K562 (cell line): ENCODE data around the gene CMSS1. TPM values are rescaled to one million over a fixed set of nuclear protein-coding genes. Genes with fewer than 3 reads are reported as not detected.

Experiments used
- ATAC-seq: fragments of 200-7000 bp; cut with Tn5 transposase; 3 replicates; pipeline ENCODE4 v1.9.1; 2020; ENCODE audit warnings: moderate library complexity
- BruUV-seq: library from RNA; stranded (reverse); fragments of 400-500 nt; replicated peaks from 2 replicates; lab custom pipeline; 2021; lab: Mats Ljungman, UMichigan
- CTCF ChIA-PET: fragments of 300-600 bp; formaldehyde crosslinking; extraction: SDS; loops from one replicate; lab custom pipeline; 2021; ENCODE audit warnings: low intra/inter-chr PET ratio; lab: Yijun Ruan, JAX
- POLR2A ChIA-PET: fragments of 300-600, 350-650 bp; sonication (Branson Sonifier 250); formaldehyde crosslinking; extraction: SDS; loops from one replicate; lab custom pipeline; 2021; ENCODE audit warnings: antibody characterized with exemption, inconsistent platforms; lab: Yijun Ruan, JAX
- DNase-seq, 4 experiments: peaks; one replicate each; pipeline versions ENCODE4 v3.0.0 to v3.0.0-alpha.2; 2011 to 2018; ENCODE audit warnings: low spot score in 3 of 4, mixed read lengths in 3 of 4; ENCODE audit errors: extremely low read depth in 1 of 4
- FAIRE-seq: peaks from 2 replicates; lab custom pipeline; 2011; peaks lifted over from hg19 to GRCh38; lab: Jason Lieb, UNC
- H2AFZ ChIP-seq: 2 replicates; pipeline ENCODE4 v1.6.0; 2011; ENCODE audit warnings: low read depth, low read length, control low read depth, inconsistent platforms
- H3K27ac ChIP-seq: fragments of 200-600 bp; 3 replicates; pipeline ENCODE4 v1.8.0; 2011; ENCODE audit warnings: low read depth, mild to moderate bottlenecking, control low read depth, inconsistent platforms, low read length, moderate library complexity, mixed read lengths; ENCODE audit errors: extremely low read depth
- H3K27me3 ChIP-seq, 2 experiments: fragments of 300-600 bp in 1 of 2; 2 replicates in 1 of 2; 3 replicates in 1 of 2; pipeline versions ENCODE4 v1.6.0 to v1.8.0; 2011; ENCODE audit warnings: inconsistent platforms in 2 of 2, low read length in 2 of 2, mild to moderate bottlenecking in 1 of 2, mixed read lengths in 1 of 2, moderate library complexity in 1 of 2; ENCODE audit not compliant: control insufficient read depth in 2 of 2, insufficient read depth in 2 of 2
- H3K36me3 ChIP-seq: fragments of 300-600 bp; 3 replicates; pipeline ENCODE4 v1.8.0; 2011; ENCODE audit warnings: mild to moderate bottlenecking, low read length, inconsistent platforms; ENCODE audit not compliant: control insufficient read depth, insufficient read depth
- H3K4me1 ChIP-seq, 2 experiments: fragments of 200-600 bp in 1 of 2; replicated peaks in 1 of 2; 2 replicates in 1 of 2; 3 replicates in 1 of 2; pipeline versions ENCODE4 v1.5.1 to v1.8.0; 2011; ENCODE audit warnings: inconsistent platforms in 2 of 2, low read length in 2 of 2, mild to moderate bottlenecking in 1 of 2, mixed read lengths in 1 of 2, moderate library complexity in 1 of 2; ENCODE audit not compliant: control insufficient read depth in 2 of 2, insufficient read depth in 2 of 2
- H3K4me2 ChIP-seq: 2 replicates; pipeline ENCODE4 v1.6.1; 2011; ENCODE audit warnings: low read length, control low read depth, inconsistent platforms, mixed read lengths; ENCODE audit not compliant: insufficient read depth
- H3K4me3 ChIP-seq: fragments of 200-600 bp; sonication (generic), shearing (Covaris generic); 2 replicates; pipeline ENCODE4 v1.5.1; 2016; ENCODE audit warnings: control low read depth, inconsistent platforms
- H3K79me2 ChIP-seq: fragments of 200-600 bp; 3 replicates; pipeline ENCODE4 v1.8.0; 2011; ENCODE audit warnings: low read length, inconsistent platforms; ENCODE audit not compliant: control insufficient read depth, insufficient read depth
- H3K9ac ChIP-seq, 2 experiments: 2 replicates each; pipeline versions ENCODE4 v1.6.0 to v1.6.1; 2011; ENCODE audit warnings: low read depth in 2 of 2, low read length in 2 of 2, control low read depth in 1 of 2, inconsistent platforms in 1 of 2, mild to moderate bottlenecking in 1 of 2, mixed read lengths in 1 of 2; ENCODE audit not compliant: insufficient read depth in 1 of 2
- H3K9me1 ChIP-seq: one replicate; pipeline ENCODE4 v1.6.0; 2011; ENCODE audit warnings: inconsistent platforms, mild to moderate bottlenecking, low read length, moderate library complexity; ENCODE audit not compliant: control insufficient read depth, insufficient read depth
- H3K9me3 ChIP-seq: replicated peaks from 2 replicates; pipeline ENCODE4 v1.5.1; 2011; ENCODE audit warnings: low read depth, low read length, inconsistent platforms; ENCODE audit not compliant: control insufficient read depth, insufficient read depth
- H4K20me1 ChIP-seq: replicated peaks from 2 replicates; pipeline ENCODE4 v1.6.1; 2011; ENCODE audit warnings: low read length, inconsistent platforms, mixed read lengths; ENCODE audit not compliant: control insufficient read depth, insufficient read depth
- ATF1 ChIP-seq, 2 experiments: fragments of 450-650 bp in 1 of 2; IDR thresholded peaks; 2 replicates each; pipeline ENCODE4 v1.6.1; 2016; ENCODE audit warnings: missing compliant biosample characterization in 1 of 2, missing genetic modification characterization in 1 of 2
- BACH1 ChIP-seq: fragments of 200-800 bp; sonication (Bioruptor generic); IDR thresholded peaks from 2 replicates; pipeline ENCODE4 v1.6.1; 2016; ENCODE audit warnings: missing genetic modification characterization, missing compliant biosample characterization
- DACH1 ChIP-seq: fragments of 450-650 bp; IDR thresholded peaks from 2 replicates; pipeline ENCODE4 v1.6.1; 2018; ENCODE audit not compliant: partially characterized antibody
- FOXK1 ChIP-seq: sonication (generic); formaldehyde crosslinking; IDR thresholded peaks from 2 replicates; pipeline ENCODE4 v1.8.0; 2022; ENCODE audit warnings: missing genetic modification reagents, mild to moderate bottlenecking, borderline replicate concordance
- HNRNPH1 ChIP-seq: fragments of 200-400 bp; formaldehyde crosslinking; optimal IDR thresholded peaks from 2 replicates; pipeline ENCODE3; 2017; ENCODE audit warnings: low read depth, mild to moderate bottlenecking, low read length, moderate library complexity
- IRF2 ChIP-seq: sonication (generic); formaldehyde crosslinking; IDR thresholded peaks from 2 replicates; pipeline ENCODE4 v1.8.1; 2022; ENCODE audit warnings: mild to moderate bottlenecking, missing genetic modification reagents
- MAFF ChIP-seq: IDR thresholded peaks from 2 replicates; pipeline ENCODE4 v1.6.1; 2012; ENCODE audit warnings: low read length, improper control_type of control experiment
- MAFG ChIP-seq: fragments of 450-650 bp; conservative IDR thresholded peaks from 2 replicates; pipeline ENCODE4 v1.6.1; 2016; ENCODE audit warnings: missing genetic modification characterization, missing compliant biosample characterization
- MBD1 ChIP-seq: fragments of 250-450 bp; sonication (Bioruptor Pico); IDR thresholded peaks from 2 replicates; pipeline ENCODE4 v1.8.0; 2022; ENCODE audit warnings: inconsistent platforms
- MNT ChIP-seq, 2 experiments: fragments of 450-650 bp; conservative IDR thresholded peaks; 2 replicates each; pipeline ENCODE4 v1.6.1; 2017; ENCODE audit warnings: mild to moderate bottlenecking in 2 of 2, moderate library complexity in 2 of 2
- PRDM10 ChIP-seq: fragments of 450-650 bp; IDR thresholded peaks from 2 replicates; pipeline ENCODE4 v1.6.1; 2018; ENCODE audit not compliant: partially characterized antibody
- SNIP1 ChIP-seq: fragments of 450-650 bp; IDR thresholded peaks from 2 replicates; pipeline ENCODE4 v1.7.1; 2017; ENCODE audit warnings: low read depth, mild to moderate bottlenecking
- TARDBP ChIP-seq: fragments of 450-650 bp; IDR thresholded peaks from 2 replicates; pipeline ENCODE4 v1.6.1; 2016
- ZNF384 ChIP-seq: IDR thresholded peaks from 2 replicates; pipeline ENCODE4 v1.6.1; 2012; ENCODE audit warnings: low read depth, low read length, improper control_type of control experiment
- whole genome bisulfite sequencing: fragments of 100-300 bp; shearing (Covaris generic); methylation state at CpG from one replicate; pipeline ENCODE4 v1.1.6; 2016; ENCODE audit warnings: low coverage, mixed read lengths; ENCODE audit not compliant: insufficient coverage; ENCODE audit errors: missing lambda C conversion rate; 5-methylcytosine and 5-hydroxymethylcytosine counted together
- in situ Hi-C: fragments of 300-500 bp; cut with MboI; formaldehyde crosslinking; loops from 4 replicates; pipeline ENCODE4 v1.15.0; 2018; ENCODE audit warnings: inconsistent platforms, mixed read lengths
- intact Hi-C: fragments of 100-400 bp; cut with micrococcal nuclease; formaldehyde crosslinking; loops from 2 replicates; pipeline ENCODE4 v1.14.2; 2022
- polyA plus RNA-seq, 8 experiments: library from polyadenylated mRNA; depleted of rRNA in 4 of 8; stranded (reverse) in 5 of 8; unstranded in 3 of 8; fragments of >200 nt; fragmentation: Nextera tagmentation in 2 of 8; fragmentation: Illumina TruSeq in 1 of 8; extraction: Ambion mirVana in 2 of 8; extraction: Trizol in 1 of 8; gene quantifications; 2 replicates each; pipeline versions ENCODE4 v1.2.1 to v1.2.3, GENCODE V29; 2011 to 2014; ENCODE audit warnings: inconsistent platforms in 1 of 8, missing spikeins in 1 of 8
- total RNA-seq, 7 experiments: library from RNA; depleted of rRNA in 6 of 7; stranded (reverse); fragments of >200 nt in 6 of 7; fragmentation: Illumina TruSeq in 2 of 7; extraction: Trizol in 2 of 7; gene quantifications; 2 replicates each; pipeline versions ENCODE4 v1.2.1 to v1.2.3, GENCODE V29; 2011 to 2021; ENCODE audit warnings: low replicate concordance in 1 of 7

CMSS1 gene
- total and polyA plus RNA-seq, 9 of the 15 experiments (the other 6 are each of a cell fraction or from before 2014, with no cell fraction given), result 46.9 to 109 (median 72.3) TPM

- Histone ChIP-seq H3K9ac (no peak overlapping the region), H4K20me1 (no peaks in the 10 kb centered on the region), H3K79me2 (peaks cover 6% of the 10 kb centered on the region; the same call in 1 of the 3 replicates), H3K27me3 (no peaks in the 10 kb centered on the region), H3K27ac (no peak overlapping the region), H3K4me2 (no peak overlapping the region), H3K4me1 (peaks cover 3 to 55% of the 10 kb centered on the region in 2 experiments; a peak in 4 of 5 replicates), H3K9me3 (no peaks in the 10 kb centered on the region), H3K36me3 (no peaks in the 10 kb centered on the region), H3K4me3 (no peak overlapping the region), H2AFZ (no peak overlapping the region), H3K9me1 (no peaks in the 10 kb centered on the region)
- FAIRE-seq, result no peak
- DNase-seq, result no peak
- no TSS peak for BruUV-seq
- intact Hi-C loops, result no loop called here
- WGBS, result 86% methylated on average over 1 of the region's 1 CpG
- ATAC-seq, result no peak
- ChIA-PET CTCF (no interaction called here), POLR2A (interaction anchor here (0.6 kb wide), 1 partner anchor 256 kb away, joined by 3 read pairs; no protein-coding TSS in a partner anchor)
- in situ Hi-C loops, result loop anchor here (10.0 kb wide), 1 partner anchor 175 kb away; no protein-coding TSS in a partner anchor
- no peak for TF ChIP-seq MBD1 (CRISPR knock-in tag)
- TF ChIP-seq MNT (conservative IDR thresholded peaks at IDR 0.05), result no peak
- TF ChIP-seq MAFG (tag), result peak; percentile 67
- no peak for TF ChIP-seq ZNF384
- TF ChIP-seq FOXK1, result no peak
- no peak for TF ChIP-seq IRF2
- no peak for TF ChIP-seq TARDBP
- TF ChIP-seq MAFF, result peak; percentile 78
- no peak for TF ChIP-seq DACH1
- TF ChIP-seq PRDM10, result no peak
- TF ChIP-seq HNRNPH1, result no peak
- TF ChIP-seq BACH1 (tag), result no peak
- TF ChIP-seq SNIP1, result no peak
- no peak for TF ChIP-seq ATF1 (CRISPR knock-in tag; IDR thresholded peaks at IDR 0.05)
- no peak for TF ChIP-seq ATF1 (tag; IDR thresholded peaks at IDR 0.05)
Observed at GRCh38 chr3:100079328-100079727, 261.7 kb downstream of the CMSS1 start.
